ENCODE data around the gene STRN.
"Not testable (repeated sequence)": the region's sequence is repeated elsewhere in the genome, so short reads cannot be mapped to it uniquely, and the experiment has no call there.

Gene STRN

DNA sequence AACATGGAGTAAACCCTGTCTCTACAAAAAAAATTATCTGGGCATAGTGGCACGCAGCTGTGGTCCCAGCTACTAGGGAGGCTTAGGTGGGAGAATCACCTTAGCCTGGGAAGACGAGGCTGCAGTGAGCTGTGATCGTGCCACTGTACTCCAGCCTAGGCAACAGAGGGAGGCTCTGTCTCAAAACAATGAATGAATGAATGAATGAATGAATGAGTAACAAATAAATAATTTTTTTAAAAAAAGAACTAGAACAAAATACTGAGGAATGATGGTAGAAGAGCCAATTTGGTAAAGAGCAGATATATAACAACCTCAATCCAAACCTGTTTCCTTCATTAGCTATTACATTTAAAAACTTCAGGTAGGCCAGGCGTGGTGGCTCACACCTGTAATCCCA lies 60.1 kb downstream of the STRN start:
- no peak for DNase-seq

DNA sequence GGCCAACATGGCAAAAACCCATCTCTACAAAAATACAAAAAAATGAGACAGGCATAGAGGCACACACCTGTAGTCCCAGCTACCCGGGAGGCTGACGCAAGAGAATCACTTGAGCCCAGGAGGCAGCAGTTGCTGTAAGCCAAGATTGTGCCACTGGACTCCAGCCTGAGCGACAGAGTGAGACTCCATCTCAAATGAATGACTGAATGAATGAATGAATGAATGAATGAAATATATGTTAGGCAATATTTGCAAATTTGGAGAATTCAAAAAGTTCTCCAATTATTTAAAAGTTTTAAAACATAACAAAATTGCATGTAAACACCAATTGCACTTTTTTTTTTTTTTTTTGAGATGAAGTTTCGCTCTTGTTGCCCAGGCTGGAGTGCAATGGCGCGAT lies 61.7 kb downstream of the STRN start:
- no peak for DNase-seq

DNA sequence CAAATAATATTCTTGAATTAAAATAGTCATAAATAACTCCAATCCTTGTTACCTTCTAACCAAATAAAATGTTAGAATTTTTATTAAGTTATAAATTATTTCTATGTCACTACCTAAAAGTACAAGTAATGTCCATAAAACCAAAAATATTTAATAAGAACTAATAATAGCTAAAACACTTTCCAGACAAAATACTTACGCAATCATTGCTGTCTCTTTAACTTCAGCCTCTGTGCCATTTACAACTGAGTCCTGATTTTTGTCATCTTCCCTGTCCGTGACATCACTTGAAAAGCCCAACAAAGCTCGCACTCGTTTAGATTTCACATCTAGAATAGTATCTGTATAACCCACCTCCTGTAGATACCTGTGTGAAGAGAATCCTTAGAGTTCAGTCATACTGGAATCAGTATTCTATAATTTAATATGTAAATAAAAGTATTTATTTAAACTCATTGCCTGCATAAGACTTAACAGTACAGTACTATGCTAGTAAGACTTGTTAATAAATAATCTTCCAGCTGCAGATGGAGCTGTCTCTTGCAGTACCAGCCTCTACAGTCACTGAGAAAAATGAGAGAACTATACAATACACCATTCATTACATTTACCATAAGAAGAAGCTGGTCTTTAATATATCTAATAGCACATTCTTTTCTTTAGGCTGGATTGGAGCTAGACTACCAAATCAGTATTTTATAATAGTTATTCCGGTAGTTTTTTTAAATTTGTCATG lies 63.8 kb downstream of the STRN start:
- no peak for DNase-seq

DNA sequence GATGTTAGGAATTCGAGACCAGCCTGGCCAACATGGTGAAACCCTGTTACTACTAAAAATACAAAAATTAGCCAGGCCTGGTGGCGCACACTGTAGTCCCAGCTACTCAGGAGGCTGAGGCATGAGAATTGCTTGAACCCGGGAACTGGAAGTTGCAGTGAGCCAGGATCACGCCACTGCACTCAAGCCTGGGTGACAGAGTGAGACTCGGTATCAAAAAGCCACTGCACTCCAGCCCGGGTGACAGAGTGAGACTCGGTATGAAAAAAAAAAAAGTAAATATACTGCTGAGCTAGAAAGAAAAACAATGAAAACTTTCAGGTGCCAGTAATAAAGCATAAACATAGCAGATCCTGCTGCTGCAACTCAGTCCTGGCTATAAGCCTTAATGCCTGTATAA lies 73.5 kb downstream of the STRN start:
- no peak for DNase-seq

DNA sequence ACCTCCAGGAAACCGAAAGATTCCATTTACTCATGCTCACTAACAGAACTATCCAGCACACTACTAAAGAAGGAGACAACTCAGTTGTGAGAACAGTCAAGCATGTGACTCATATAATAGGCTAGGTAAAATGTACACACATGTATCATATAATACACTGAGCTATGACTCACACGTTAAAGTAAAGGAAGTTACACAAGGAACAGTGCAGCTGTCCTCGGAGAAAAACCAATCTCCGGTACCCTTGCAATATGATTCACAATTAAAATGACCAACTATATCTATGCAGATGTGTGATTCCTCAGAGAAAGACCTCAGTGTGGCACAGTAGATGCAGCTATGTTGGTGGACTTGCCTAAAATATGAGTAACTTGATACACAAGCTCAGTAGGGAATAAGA lies 76.5 kb downstream of the STRN start:
- no peak for DNase-seq

DNA sequence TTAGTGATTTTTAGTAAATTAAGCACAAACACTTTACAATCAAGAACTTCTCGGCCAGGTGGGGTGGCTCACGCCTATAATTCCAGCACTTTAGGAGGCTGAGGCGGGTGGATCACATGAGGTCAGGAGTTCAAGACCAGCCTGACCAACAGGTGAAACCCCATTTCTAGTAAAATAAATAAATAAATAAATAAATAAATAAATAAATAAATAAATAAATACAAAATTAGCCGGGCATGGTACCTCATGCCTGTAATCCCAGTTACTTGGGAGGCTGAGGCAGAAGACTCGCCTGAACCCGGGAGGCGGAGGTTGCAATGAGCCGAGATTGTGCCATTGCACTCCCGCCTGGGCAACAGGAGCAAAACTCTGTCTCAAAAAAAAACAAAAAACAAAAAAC lies 79.2 kb downstream of the STRN start:
- not testable (repeated sequence) for DNase-seq

DNA sequence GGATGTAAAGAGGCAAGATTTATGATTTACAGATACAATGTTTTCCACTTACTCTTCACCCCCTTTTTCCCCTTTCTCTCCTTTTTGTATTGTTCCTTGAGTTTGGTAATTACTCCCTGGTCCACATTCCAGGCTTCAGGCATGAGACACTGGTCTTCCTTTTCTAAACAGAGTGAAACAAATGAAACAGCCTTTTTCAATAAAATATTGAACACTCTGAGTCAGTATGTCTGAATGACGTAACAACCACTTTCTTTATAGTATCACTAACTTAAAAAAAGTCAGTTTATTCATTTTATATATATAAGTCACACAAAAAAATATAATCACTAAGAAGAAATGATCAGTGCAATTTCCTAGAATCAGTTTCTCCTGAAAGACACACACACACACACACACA lies 79.7 kb downstream of the STRN start:
- DNase-seq = no peak

DNA sequence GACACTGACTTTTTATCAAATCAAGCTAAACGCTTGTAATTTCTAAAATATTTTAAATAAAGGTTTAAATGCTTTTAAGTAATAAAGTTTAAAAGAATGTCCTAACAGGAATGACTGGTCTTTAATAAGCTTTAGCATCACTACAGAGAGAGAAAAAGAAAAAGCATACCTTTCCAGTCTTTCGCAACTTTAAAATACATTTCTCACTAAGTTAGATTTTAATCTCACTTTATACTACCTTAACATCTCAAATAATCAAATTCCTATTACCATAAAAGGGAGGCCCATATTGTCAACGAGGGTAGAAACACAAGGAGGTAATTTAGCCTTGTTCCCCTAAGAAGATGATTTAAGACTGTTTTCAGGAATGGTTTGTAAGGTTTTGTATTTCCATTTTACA lies 80.7 kb downstream of the STRN start:
- DNase-seq = no peak

DNA sequence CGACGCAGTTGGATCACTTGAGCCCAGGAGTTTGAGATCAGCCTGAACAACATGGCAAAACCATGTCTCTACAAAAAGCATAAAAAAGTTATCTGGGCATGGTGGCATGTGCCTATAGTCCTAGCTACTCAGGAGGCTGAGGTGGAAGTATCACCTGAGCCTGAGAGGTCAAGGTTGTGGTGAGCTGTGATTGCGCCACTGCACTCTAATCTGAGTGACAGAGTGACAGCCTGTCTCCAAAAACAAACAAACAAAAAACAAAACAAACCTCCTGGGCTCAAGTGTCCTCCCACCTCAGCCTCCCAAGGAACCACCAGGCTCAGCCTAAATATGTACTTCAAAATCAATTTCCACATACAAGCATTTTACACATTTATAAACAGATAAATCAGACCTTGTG lies 83.8 kb downstream of the STRN start:
- DNase-seq = no peak

DNA sequence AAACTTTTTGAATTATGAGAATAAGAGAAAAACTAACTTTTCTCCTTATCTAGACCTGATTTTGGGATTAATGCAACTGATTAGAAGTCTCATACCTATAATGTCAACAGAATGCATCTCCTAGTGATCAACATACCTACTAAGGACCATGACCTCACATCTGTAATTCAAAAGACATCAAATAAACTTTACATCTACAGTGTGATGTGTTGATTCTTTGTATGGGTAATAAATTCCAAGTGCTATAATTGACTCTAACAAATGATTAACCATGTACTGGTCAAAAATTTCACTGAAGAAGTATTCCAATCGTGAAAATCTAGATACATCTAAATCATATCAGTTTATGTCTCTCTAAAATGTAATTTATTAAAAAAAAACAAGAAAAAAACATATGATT lies 84.5 kb downstream of the STRN start:
- no peak for DNase-seq

DNA sequence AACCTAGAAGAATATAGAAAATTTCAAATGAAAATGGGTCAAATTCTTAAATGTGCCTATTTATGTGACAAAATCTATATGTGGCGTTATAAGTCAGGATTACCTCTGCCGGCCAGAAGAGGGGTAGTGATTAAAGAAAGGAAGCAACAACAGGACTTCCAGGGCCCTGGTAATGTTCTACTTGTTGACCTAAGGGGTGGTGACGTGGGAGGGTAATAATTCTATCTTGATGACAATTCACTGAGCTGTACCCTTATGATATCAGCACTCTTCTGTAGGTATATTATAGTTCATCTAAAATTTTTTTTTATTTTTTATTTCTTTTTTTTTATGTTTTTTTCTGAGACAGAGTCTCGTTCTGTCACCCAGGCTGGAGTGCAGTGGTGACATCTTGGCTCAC lies 87.9 kb downstream of the STRN start:
- no peak for DNase-seq

DNA sequence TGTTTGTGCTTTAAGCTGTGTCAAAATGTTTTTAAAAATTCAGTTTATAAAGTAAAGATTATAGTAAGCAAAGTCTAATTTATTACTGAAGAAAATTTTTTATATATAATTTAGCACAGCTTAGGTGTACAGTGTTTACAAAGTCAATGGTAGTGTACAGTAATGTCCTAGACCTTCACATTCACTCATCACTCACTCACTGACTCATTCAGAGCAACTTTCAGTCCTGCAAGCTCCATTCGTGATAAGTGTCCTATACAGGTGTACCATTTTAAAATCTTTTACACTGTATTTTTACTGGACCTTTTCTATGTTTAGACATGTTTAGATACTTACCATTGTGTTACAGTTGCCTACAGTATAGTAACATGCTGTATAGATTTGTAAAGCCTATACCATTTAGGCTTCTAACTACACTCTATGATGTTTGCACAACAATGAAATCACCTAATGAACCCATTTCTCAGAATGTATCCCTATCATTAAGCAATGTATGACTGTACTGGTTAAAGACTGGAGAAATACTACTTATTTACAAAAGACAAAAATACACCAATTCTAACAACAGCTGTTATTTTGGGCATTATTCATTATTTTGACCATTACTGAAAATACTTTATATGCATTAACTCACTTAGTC lies 95.1 kb downstream of the STRN start:
- DNase-seq = no peak

DNA sequence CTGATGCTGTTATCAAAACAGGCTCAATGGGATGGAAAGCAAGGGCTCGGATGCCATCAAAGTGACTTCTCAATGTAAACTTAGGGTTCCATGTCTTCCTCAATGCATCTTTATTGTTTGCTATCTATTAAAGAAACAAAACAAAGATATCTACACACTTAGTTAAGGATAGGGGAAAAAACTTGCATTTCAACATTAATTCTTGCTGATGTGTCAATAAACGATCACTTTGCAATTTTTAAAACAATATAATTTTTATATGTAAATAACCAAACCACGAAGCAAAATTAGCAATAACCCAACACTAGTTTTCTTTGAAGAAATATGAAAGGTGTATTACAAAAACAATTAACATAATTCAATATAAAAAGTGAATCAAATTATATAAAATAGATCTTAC lies 96.7 kb downstream of the STRN start:
- no peak for DNase-seq

DNA sequence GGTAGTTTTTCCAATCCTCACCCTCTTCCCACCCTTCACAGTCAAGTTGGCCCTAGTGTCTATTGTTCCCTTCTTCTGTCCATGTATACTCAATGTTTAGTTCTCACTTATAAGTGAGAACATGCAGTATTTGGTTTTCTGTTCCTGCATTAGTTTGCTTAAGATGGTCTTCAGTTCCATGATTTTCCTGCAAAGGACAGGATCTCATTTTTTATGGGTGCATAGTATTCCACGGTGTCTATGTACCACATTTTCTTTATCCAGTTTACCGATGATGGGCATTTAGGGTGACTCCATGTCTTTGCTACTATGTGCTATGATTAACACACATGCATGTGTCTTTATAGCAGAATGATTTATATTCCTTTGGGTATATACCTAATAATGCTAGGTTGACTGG lies 104.4 kb downstream of the STRN start:
- no peak for DNase-seq

DNA sequence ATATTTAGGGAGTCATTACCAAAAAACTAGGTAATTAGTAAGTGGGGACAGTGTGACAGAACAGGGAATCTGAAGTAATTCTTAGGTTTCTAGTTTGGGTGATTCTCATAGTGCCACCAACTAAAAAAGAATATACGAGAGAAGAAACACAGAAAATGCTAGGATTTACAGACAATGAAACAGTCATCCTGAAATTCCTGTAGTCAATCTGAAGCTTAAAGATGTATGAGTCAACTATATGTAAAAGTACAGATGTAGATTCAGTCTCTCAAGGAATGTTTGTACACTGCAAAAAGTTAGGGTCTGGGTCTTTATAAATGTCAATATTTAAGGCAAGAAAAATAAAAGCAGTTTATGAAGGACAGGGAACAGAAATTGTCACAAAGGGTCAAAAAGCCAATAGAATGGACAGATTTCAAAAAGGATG lies 107.0 kb downstream of the STRN start:
- no peak for DNase-seq

DNA sequence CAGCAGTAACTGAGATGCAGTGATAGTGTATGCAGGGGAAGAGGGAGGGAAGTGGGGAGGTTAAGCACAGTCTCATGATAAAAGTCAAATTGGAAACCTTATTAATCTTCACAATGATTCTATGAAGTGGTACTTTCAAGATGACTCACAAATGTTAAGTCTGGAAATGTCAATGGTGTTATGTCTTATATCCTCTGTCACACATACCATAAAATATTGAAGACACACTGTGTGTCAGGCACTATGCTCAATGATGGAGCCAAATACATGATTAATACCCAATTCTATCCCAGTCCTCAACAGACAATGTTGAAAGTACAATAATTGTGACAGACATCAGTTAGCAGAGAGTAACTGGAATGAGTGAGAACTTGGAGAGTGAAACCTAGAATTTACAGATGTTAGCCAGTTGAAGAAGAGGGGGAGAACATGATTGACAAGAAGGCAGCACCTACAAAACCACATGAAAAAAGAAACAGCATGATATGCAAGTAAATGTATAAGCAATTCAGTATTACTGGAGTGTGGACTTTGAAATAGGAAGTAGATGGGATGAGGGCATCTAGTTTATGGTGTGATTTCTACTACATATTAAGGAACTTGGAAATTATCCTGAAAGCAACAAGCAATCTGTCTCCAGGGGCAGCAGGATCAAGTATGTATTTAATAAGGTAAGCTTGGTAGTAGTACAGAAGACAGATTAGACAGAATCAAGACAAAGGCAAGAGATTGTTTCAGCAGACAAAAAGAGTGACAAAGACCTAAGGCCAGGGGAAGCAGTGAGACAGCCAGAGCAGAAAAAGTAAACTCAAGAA lies 107.6 kb downstream of the STRN start:
- no peak for DNase-seq

DNA sequence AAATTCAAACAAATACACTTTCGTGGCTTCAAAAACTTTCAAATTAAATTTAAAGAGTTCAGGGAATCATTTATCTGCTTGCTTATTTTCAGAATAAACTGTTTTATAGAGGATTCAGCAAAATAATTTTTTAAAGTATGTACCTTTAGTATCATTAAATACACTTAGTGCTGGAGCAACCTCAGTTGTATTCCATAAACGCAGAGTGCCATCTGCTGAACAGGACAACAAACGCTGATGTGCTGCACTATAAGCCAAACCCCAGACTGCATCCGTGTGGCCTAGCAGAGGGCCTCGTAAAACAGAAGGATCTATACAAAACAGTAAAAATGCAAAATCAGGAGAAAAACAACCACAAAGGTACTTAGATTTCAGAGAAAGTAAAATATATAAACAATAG lies 108.6 kb downstream of the STRN start:
- DNase-seq = no peak

DNA sequence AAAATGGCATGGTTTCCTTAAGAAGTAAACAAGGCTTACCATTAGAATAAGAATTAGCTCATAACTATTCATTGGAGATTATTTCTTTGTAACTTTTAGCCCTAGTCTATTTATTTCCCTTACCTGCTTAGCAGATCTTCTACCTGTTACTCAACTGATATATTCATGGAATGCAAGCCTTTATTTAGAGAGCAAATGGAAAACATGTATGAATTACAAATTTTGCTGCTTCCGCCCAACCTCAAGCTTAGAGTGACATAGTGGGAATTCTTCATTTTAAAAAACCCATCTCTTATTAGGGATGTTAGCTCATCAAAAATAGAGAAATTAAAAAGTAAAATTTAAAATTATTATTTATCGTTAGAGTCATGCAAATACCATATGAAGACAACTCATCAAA lies 110.9 kb downstream of the STRN start:
- no peak for DNase-seq

DNA sequence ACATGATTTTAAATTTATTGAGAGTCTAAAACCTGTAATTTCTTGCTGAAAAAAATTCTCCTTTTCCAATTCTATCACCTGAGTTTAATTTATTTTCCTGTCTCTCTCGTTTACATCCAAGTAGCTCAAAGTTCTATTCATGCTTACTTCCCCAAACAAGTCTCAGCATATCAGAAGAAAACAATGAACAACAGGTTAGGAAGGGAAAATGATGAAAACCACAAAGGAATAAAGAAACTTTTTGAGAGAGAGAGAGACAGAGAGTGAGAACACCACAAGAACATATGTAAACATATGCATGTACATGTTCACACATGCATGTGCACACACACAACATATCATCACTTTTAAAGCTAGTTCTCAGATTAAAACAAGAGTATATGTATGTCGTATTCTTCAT lies 112.1 kb downstream of the STRN start:
- DNase-seq = no peak

DNA sequence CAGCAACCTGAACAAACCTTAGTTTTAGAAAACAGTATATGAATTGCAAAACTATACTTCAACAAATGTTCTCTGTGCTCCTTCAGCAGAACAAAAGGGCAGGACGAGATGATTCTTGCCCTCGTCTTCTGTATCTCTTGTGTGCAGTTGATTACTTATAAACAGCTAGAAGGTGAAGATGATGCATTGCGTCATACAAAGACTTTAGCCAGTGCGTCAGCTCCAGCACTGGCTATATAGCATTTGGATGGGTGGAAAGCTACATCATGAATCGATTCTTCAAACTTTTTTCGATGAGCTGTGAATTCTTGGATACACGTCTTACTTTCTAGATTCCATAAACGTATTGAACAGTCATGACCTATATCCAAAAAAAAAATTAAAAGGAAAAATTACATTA lies 117.1 kb downstream of the STRN start:
- no peak for DNase-seq

DNA sequence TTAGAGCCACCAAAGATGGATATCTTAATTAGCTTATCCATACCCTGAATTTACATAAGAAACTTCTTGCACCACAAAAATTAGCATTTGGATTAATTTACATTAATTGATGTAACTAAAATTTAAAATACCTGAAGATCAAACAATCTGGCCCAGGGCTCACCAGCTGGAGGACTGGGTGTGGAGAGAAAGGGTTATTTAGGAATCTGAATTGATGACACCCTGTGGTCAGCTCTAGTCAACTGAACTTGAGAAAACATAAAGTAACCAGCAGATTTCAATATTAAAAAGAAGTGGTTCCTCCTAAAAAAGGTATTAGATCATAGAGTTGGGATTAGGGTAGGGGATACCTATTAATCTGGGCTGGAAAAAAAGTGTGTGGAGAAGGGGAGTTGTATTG lies 122.5 kb downstream of the STRN start:
- DNase-seq = no peak

DNA sequence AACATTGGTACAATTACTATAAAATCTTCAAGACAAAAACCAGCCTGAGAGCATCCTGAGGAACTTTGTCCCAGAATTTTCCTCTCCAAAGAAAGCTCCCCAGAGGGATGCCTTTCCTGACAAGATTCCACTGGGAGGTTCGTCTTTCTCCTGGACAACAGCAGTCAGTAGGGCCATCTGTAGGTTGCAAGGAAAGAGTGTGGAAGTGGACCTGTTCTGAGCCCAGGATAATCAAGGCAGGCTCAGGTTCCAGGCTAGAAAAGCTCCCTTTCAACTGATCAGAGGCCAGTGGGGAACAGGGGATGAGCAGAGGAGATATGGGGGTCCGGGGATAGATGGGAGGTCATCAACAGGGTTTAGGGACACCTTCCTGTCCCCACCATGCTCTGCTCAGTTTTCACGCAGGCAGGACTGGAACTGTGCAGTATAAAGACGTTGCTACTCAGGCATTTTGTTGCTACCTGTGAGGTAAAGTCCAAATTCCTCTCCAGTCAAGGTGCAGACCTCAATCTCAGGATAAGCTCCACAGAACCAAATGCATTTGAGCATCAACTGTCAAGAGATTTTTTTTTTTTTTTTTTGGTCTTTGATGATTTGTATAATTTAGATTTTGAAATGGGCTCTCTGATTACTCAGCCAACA lies 126.2 kb downstream of the STRN start:
- DNase-seq = no peak

DNA sequence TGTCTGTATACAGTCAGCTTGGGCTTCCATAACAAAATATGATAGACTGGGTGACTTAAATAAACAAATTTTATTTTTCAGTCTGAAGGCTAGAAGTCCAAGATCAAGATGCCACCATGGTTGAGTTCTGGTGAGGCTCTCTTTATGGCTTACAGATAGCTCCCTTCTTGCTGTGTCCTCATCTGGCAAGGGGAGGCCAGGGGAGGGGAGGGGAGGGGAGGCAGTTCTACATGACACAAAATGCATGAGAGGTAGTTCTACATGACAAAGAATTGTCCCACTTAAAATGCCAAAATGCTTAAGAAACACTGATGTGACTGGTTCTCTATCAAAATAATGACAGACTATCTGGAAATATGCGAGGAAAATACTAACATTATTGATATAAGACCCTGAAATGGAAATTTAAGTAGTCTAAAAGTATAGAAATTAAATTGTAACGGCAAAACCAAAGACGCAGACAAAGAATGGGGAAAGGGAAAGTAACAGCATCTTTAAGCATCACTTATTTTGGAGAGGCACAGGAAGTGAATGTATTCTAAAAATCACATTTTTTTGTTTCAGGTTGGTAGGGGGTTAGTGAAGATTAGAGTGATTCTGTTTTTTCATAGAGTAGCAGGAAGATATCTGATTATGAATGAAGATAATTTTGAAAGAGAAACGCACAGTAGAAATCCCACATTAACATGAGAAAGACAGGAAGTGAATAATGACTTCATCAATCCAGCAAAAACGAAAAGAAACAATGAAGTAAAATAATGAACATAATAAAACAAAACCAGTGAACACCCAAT lies 131.4 kb downstream of the STRN start:
- DNase-seq = no peak
